Suprapubic skin (tissue), 4 donors: ENCODE data around the gene ATG16L2. TPM values are rescaled to one million over a fixed set of nuclear protein-coding genes. Genes with fewer than 3 reads are reported as not detected.
"Not testable (repeated sequence)": the region's sequence is repeated elsewhere in the genome, so short reads cannot be mapped to it uniquely, and the experiment has no call there.

Experiments
- DNase-seq, 2 donors: peaks; one replicate each; pipeline ENCODE4 v3.0.0-alpha.2; 2019; ENCODE audit warnings: low spot score in 2 of 2
- H3K27ac ChIP-seq: fragments of 200-600 bp; sonication (generic); one replicate; pipeline ENCODE4 v1.5.1; 2019
- H3K27me3 ChIP-seq: fragments of 200-600 bp; sonication (generic); one replicate; pipeline ENCODE4 v1.5.1; 2019
- H3K36me3 ChIP-seq: fragments of 200-600 bp; sonication (generic); one replicate; pipeline ENCODE4 v1.5.1; 2019
- H3K4me1 ChIP-seq: fragments of 200-600 bp; sonication (generic); one replicate; pipeline ENCODE4 v1.5.1; 2019
- H3K4me3 ChIP-seq: fragments of 200-600 bp; sonication (generic); one replicate; pipeline ENCODE4 v1.5.1; 2019; ENCODE audit warnings: mild to moderate bottlenecking
- H3K9me3 ChIP-seq: fragments of 200-600 bp; sonication (generic); one replicate; pipeline ENCODE4 v1.5.1; 2019
- CTCF ChIP-seq, 2 donors: fragments of 200-600 bp in 1 of 2; fragments of 450-650 bp in 1 of 2; sonication (generic) in 1 of 2; IDR thresholded peaks; one replicate each; pipeline ENCODE4 v1.5.1; 2016 to 2019; ENCODE audit warnings: antibody characterized with exemption in 2 of 2, mild to moderate bottlenecking in 1 of 2, moderate library complexity in 1 of 2
- EP300 ChIP-seq: sonication (generic); formaldehyde crosslinking; IDR thresholded peaks from one replicate; pipeline ENCODE4 v1.6.1; 2017; ENCODE audit warnings: antibody characterized with exemption
- POLR2A ChIP-seq, 2 donors: fragments of 450-650 bp; IDR thresholded peaks; one replicate each; pipeline ENCODE4 v1.6.1; 2017; ENCODE audit warnings: antibody characterized with exemption in 2 of 2, mild to moderate bottlenecking in 2 of 2, moderate library complexity in 2 of 2
- POLR2AphosphoS5 ChIP-seq, 3 donors: sonication (generic); formaldehyde crosslinking; IDR thresholded peaks; one replicate each; pipeline ENCODE4 v1.6.1; 2017; ENCODE audit warnings: antibody characterized with exemption in 3 of 3
- WGBS: methylation state at CpG from one replicate; pipeline ENCODE4 v1.1.5; 2018; 5-methylcytosine and 5-hydroxymethylcytosine counted together
- total RNA-seq, 4 donors: library from RNA; depleted of rRNA; stranded (reverse); fragments of >200 nt; gene quantifications; one replicate each; pipeline ENCODE4 v1.1.0, GENCODE V29; 2016

ATG16L2 gene
- total RNA-seq, 4 donors from 2014 or later, result 81.9 to 231 (median 111) TPM

GRCh38 chr11:72826191-72826941 is 12.2 kb downstream of the ATG16L2 start:
- DNase-seq, result peak in 1 of 2 donors; percentile 65
- peaks cover 15% of the 10 kb centered on the region for H3K4me1 ChIP-seq
- no peaks in the 10 kb centered on the region for H3K27me3 ChIP-seq
- TF ChIP-seq CTCF (IDR thresholded peaks at IDR 0.05) (no peak), POLR2AphosphoS5 (IDR thresholded peaks at IDR 0.05) (no peak), POLR2A (IDR thresholded peaks at IDR 0.05) (no peak), EP300 (no peak)
- H3K4me3 ChIP-seq, result no peak overlapping the region
- no peak overlapping the region for H3K27ac ChIP-seq
- 94% methylated on average over 7 of the region's 15 CpGs for WGBS
- peaks cover 48% of the 10 kb centered on the region for H3K36me3 ChIP-seq
- H3K9me3 ChIP-seq, result no peaks in the 10 kb centered on the region

- no peak overlapping the region for H3K27ac ChIP-seq
- H3K4me3 ChIP-seq, result no peak overlapping the region
- DNase-seq, result no peak
- H3K4me1 ChIP-seq, result peaks cover 16% of the 10 kb centered on the region
- TF ChIP-seq CTCF (IDR thresholded peaks at IDR 0.05) (no peak), POLR2AphosphoS5 (IDR thresholded peaks at IDR 0.05) (no peak), EP300 (no peak), POLR2A (IDR thresholded peaks at IDR 0.05) (no peak)
- peaks cover 48% of the 10 kb centered on the region for H3K36me3 ChIP-seq
- 94% methylated on average over 8 of the region's 8 CpGs for WGBS
- H3K9me3 ChIP-seq, result no peaks in the 10 kb centered on the region
- H3K27me3 ChIP-seq, result no peaks in the 10 kb centered on the region
Measured at GRCh38 chr11:72826942-72827480, 12.8 kb downstream of the ATG16L2 start.

GRCh38 chr11:72827656-72828055 is 13.4 kb downstream of the ATG16L2 start:
- peaks cover 47% of the 10 kb centered on the region for H3K36me3 ChIP-seq
- not testable (repeated sequence) for H3K27ac ChIP-seq, H3K4me3 ChIP-seq, DNase-seq, H3K9me3 ChIP-seq, H3K27me3 ChIP-seq
- 68% methylated on average over 11 of the region's 11 CpGs for WGBS
- peaks cover 17% of the 10 kb centered on the region for H3K4me1 ChIP-seq

- no peaks in the 10 kb centered on the region for H3K9me3 ChIP-seq
- TF ChIP-seq CTCF (IDR thresholded peaks at IDR 0.05) (no peak), POLR2AphosphoS5 (IDR thresholded peaks at IDR 0.05) (no peak), POLR2A (IDR thresholded peaks at IDR 0.05) (no peak)
- DNase-seq, result peak in 1 of 2 donors; percentile 78
- H3K27me3 ChIP-seq, result no peaks in the 10 kb centered on the region
- peaks cover 42% of the 10 kb centered on the region for H3K36me3 ChIP-seq
- H3K4me3 ChIP-seq, result no peak overlapping the region
- H3K4me1 ChIP-seq, result peaks cover 20% of the 10 kb centered on the region
- 41% methylated on average over 6 of the region's 11 CpGs for WGBS
- H3K27ac ChIP-seq, result no peak overlapping the region
Measured at GRCh38 chr11:72828081-72828567, 13.9 kb downstream of the ATG16L2 start.

- TF ChIP-seq POLR2AphosphoS5 (IDR thresholded peaks at IDR 0.05), result no peak
- no peak for TF ChIP-seq CTCF (IDR thresholded peaks at IDR 0.05)
- no peak for TF ChIP-seq POLR2A (IDR thresholded peaks at IDR 0.05)
- TF ChIP-seq EP300, result no peak
- H3K4me1 ChIP-seq, result peaks cover 23% of the 10 kb centered on the region
- no peaks in the 10 kb centered on the region for H3K9me3 ChIP-seq
- H3K27me3 ChIP-seq, result no peaks in the 10 kb centered on the region
- H3K4me3 ChIP-seq, result no peak overlapping the region
- H3K27ac ChIP-seq, result no peak overlapping the region
- DNase-seq, result no peak
- peaks cover 38% of the 10 kb centered on the region for H3K36me3 ChIP-seq
- 78% methylated on average over 1 of the region's 7 CpGs for WGBS
Measured at GRCh38 chr11:72828692-72829101, 14.5 kb downstream of the ATG16L2 start.
